NCI-H1930 (cell line): ENCODE results near the gene CCDC15.
"Not testable (repeated sequence)": the region's sequence is repeated elsewhere in the genome, so short reads cannot be mapped to it uniquely, and the experiment has no call there.

Experiments
- DNase-seq, 2 experiments: peaks; one replicate each; lab custom pipeline; 2025; lab: John Stamatoyannopoulos, UW

Gene CCDC15

GRCh38 chr11:124941703-124942102, 12.3 kb upstream of the CCDC15 start:
- no peak for DNase-seq

GRCh38 chr11:124942466-124943253, 11.3 kb upstream of the CCDC15 start:
- DNase-seq, result no peak

- DNase-seq, result no peak
Measured at GRCh38 chr11:124943254-124943616, 10.8 kb upstream of the CCDC15 start.

GRCh38 chr11:124943741-124944140, 10.3 kb upstream of the CCDC15 start:
- no peak for DNase-seq

GRCh38 chr11:124944565-124944964, 9.4 kb upstream of the CCDC15 start:
- no peak for DNase-seq

- no peak for DNase-seq
Measured at GRCh38 chr11:124945826-124946225, 8.2 kb upstream of the CCDC15 start.

- DNase-seq, result no peak
Measured at GRCh38 chr11:124946735-124947141, 7.3 kb upstream of the CCDC15 start.

- DNase-seq, result no peak
Measured at GRCh38 chr11:124950601-124951330, 3.2 kb upstream of the CCDC15 start.

- no peak for DNase-seq
Measured at GRCh38 chr11:124951341-124951740, 2.7 kb upstream of the CCDC15 start.

GRCh38 chr11:124954590-124954955, 571 bp downstream of the CCDC15 start:
- no peak for DNase-seq

GRCh38 chr11:124955035-124955434, 1.0 kb downstream of the CCDC15 start:
- no peak for DNase-seq

GRCh38 chr11:124961972-124962609, 8.1 kb downstream of the CCDC15 start:
- peak in 1 of 2 experiments; percentile 14 for DNase-seq

- DNase-seq, result not testable (repeated sequence)
Measured at GRCh38 chr11:124968197-124968596, 14.2 kb downstream of the CCDC15 start.

- DNase-seq, result no peak
Measured at GRCh38 chr11:124970925-124971324, 16.9 kb downstream of the CCDC15 start.

- DNase-seq, result no peak
Measured at GRCh38 chr11:124971810-124972209, 17.8 kb downstream of the CCDC15 start.

GRCh38 chr11:124976531-124976930, 22.5 kb downstream of the CCDC15 start:
- no peak for DNase-seq

GRCh38 chr11:124977006-124977405, 23.0 kb downstream of the CCDC15 start:
- no peak for DNase-seq

- DNase-seq, result no peak
Measured at GRCh38 chr11:124978316-124978715, 24.3 kb downstream of the CCDC15 start.

GRCh38 chr11:124982043-124982442, 28.0 kb downstream of the CCDC15 start:
- DNase-seq, result no peak

- DNase-seq, result no peak
Measured at GRCh38 chr11:124983674-124984511, 29.9 kb downstream of the CCDC15 start.

- DNase-seq, result no peak
Measured at GRCh38 chr11:124984512-124984854, 30.5 kb downstream of the CCDC15 start.

GRCh38 chr11:124987096-124987495, 33.1 kb downstream of the CCDC15 start:
- DNase-seq, result no peak
